ENCODE measurements around the gene SPIRE2.
"Not testable (repeated sequence)": the region's sequence is repeated elsewhere in the genome, so short reads cannot be mapped to it uniquely, and the experiment has no call there.

The SPIRE2 gene

GRCh38 chr16:89898201-89898967 lies 70.1 kb downstream of the SPIRE2 start:
- no peak for DNase-seq (ENCODE audit: low spot score)

GRCh38 chr16:89899879-89900481 lies 71.7 kb downstream of the SPIRE2 start:
- DNase-seq (ENCODE audit: low spot score): no peak

- DNase-seq (ENCODE audit: low spot score): no peak
These were observed 72.6 kb downstream of the SPIRE2 start for GRCh38 chr16:89900885-89901284.

GRCh38 chr16:89902980-89903379 lies 74.7 kb downstream of the SPIRE2 start:
- no peak for DNase-seq (ENCODE audit: low spot score)

GRCh38 chr16:89903908-89904515 lies 75.7 kb downstream of the SPIRE2 start:
- no peak for DNase-seq (ENCODE audit: low spot score)

- no peak for DNase-seq (ENCODE audit: low spot score)
These were observed 76.6 kb downstream of the SPIRE2 start for GRCh38 chr16:89904606-89905510.

- no peak for DNase-seq (ENCODE audit: low spot score)
These were observed 77.3 kb downstream of the SPIRE2 start for GRCh38 chr16:89905511-89906139.

- DNase-seq (ENCODE audit: low spot score): no peak
These were observed 78.1 kb downstream of the SPIRE2 start for GRCh38 chr16:89906140-89907025.

- DNase-seq (ENCODE audit: low spot score): no peak
These were observed 79.0 kb downstream of the SPIRE2 start for GRCh38 chr16:89907055-89907814.

- no peak for DNase-seq (ENCODE audit: low spot score)
These were observed 80.0 kb downstream of the SPIRE2 start for GRCh38 chr16:89908236-89908635.

GRCh38 chr16:89909777-89910716 lies 81.8 kb downstream of the SPIRE2 start:
- peak; percentile 98 for DNase-seq (ENCODE audit: low spot score)

GRCh38 chr16:89910717-89911354 lies 82.6 kb downstream of the SPIRE2 start:
- no peak for DNase-seq (ENCODE audit: low spot score)

GRCh38 chr16:89911375-89911774 lies 83.1 kb downstream of the SPIRE2 start:
- DNase-seq (ENCODE audit: low spot score): no peak

GRCh38 chr16:89912143-89912542 lies 83.9 kb downstream of the SPIRE2 start:
- DNase-seq (ENCODE audit: low spot score): no peak

GRCh38 chr16:89912627-89913026 lies 84.4 kb downstream of the SPIRE2 start:
- no peak for DNase-seq (ENCODE audit: low spot score)

- no peak for DNase-seq (ENCODE audit: low spot score)
These were observed 85.4 kb downstream of the SPIRE2 start for GRCh38 chr16:89913408-89914387.

- DNase-seq (ENCODE audit: low spot score): not testable (repeated sequence)
These were observed 86.5 kb downstream of the SPIRE2 start for GRCh38 chr16:89914642-89915285.
